Measurements from ENCODE around the gene TMEM150C. TPM values are rescaled to one million over a fixed set of nuclear protein-coding genes. Genes with fewer than 3 reads are reported as not detected.
A peak's percentile ranks its signal among the peaks of the same experiment; 100 is the strongest.

TMEM150C gene
- total RNA-seq, 6 donors from 2014 or later = 2.7 to 6.8 (median 4.9) TPM

DNA sequence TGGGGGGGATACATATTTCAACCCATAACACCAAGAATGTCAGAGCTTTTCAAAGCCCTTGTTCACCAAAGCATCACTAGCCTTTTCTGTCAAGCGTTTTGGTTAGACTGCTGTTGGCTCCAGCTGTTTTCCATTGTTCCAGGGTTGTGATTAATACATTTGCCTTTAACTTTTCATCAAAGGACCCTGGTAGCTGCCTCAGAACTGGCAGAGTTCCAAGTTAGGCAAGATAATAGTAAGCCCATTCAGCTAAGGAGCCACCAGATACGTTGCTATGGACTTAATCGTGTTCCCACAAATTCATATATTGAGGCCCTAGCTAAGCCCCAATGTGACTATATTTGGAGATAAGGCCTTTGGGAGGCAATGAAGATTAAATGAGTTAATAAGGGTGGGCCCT is 94.3 kb downstream of the TMEM150C start:
- Histone ChIP-seq H3K27ac (no peak overlapping the region), H3K36me3 (no peaks in the 10 kb centered on the region), H3K27me3 (no peaks in the 10 kb centered on the region), H3K4me1 (peaks cover 0 to 4% (median 1%) of the 10 kb centered on the region in 4 donors), H3K9me3 (no peaks in the 10 kb centered on the region), H3K4me3 (no peak overlapping the region)
- TF ChIP-seq, protein P1, sequence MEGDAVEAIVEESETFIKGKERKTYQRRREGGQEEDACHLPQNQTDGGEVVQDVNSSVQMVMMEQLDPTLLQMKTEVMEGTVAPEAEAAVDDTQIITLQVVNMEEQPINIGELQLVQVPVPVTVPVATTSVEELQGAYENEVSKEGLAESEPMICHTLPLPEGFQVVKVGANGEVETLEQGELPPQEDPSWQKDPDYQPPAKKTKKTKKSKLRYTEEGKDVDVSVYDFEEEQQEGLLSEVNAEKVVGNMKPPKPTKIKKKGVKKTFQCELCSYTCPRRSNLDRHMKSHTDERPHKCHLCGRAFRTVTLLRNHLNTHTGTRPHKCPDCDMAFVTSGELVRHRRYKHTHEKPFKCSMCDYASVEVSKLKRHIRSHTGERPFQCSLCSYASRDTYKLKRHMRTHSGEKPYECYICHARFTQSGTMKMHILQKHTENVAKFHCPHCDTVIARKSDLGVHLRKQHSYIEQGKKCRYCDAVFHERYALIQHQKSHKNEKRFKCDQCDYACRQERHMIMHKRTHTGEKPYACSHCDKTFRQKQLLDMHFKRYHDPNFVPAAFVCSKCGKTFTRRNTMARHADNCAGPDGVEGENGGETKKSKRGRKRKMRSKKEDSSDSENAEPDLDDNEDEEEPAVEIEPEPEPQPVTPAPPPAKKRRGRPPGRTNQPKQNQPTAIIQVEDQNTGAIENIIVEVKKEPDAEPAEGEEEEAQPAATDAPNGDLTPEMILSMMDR (IDR thresholded peaks at IDR 0.05) = no peak
- TF ChIP-seq POLR2AphosphoS5 (IDR thresholded peaks at IDR 0.05) (no peak), POLR2A (IDR thresholded peaks at IDR 0.05) (no peak), EP300 (IDR thresholded peaks at IDR 0.05) (no peak)
- DNase-seq (no peak), ATAC-seq (ENCODE audit: low FRiP score in 2 of 2) (no peak)
- 45 to 72% methylated on average over 3 of the region's 3 CpGs for WGBS, 2 donors

GRCh38 chr4:82463221-82463620 is 98.6 kb downstream of the TMEM150C start:
- Histone ChIP-seq H3K27ac (no peak overlapping the region), H3K27me3 (no peaks in the 10 kb centered on the region), H3K9me3 (no peaks in the 10 kb centered on the region), H3K4me1 (peaks cover 0 to 7% (median 1%) of the 10 kb centered on the region in 4 donors), H3K36me3 (peaks cover 3 to 27% (median 9%) of the 10 kb centered on the region in 4 donors), H3K4me3 (no peak overlapping the region)
- DNase-seq = no peak
- no peak for ATAC-seq (ENCODE audit: low FRiP score in 2 of 2)
- WGBS, 2 donors = 94 to 100% methylated on average over 1 of the region's 1 CpG
- TF ChIP-seq, protein P1 (IDR thresholded peaks at IDR 0.05) = no peak
- TF ChIP-seq EP300 (IDR thresholded peaks at IDR 0.05) = no peak
- TF ChIP-seq POLR2AphosphoS5 (IDR thresholded peaks at IDR 0.05) = no peak
- TF ChIP-seq POLR2A (IDR thresholded peaks at IDR 0.05) = no peak

DNA sequence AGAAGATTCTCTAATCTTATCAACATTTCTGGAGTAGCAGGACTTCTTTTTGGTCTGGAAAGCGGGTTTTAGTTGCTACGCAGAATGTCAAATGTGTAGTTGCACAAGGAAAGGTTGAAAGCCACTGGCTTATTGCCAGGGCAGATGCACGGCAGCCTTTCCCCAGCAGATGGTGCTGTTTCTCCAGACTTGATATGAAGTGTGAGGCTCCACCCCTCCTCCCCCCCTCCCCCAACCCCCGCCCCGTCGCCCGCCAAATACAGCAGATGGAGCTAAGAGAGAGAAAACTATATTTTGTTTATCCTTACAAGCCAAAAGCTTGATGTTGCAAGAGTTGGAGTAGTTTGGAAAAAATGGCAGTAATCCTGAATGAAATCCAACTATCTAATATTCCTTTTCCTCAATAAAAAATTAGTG is 99.4 kb downstream of the TMEM150C start:
- H3K27me3 ChIP-seq = no peaks in the 10 kb centered on the region
- TF ChIP-seq POLR2AphosphoS5 (IDR thresholded peaks at IDR 0.05) = peak in 1 of 2 donors; percentile 20
- no peak for TF ChIP-seq POLR2A (IDR thresholded peaks at IDR 0.05)
- TF ChIP-seq, protein P1 (IDR thresholded peaks at IDR 0.05) = peak; percentile 53 to 90 (median 77)
- TF ChIP-seq EP300 (IDR thresholded peaks at IDR 0.05) = no peak
- H3K4me1 ChIP-seq = peaks cover 0 to 7% (median 1%) of the 10 kb centered on the region in 4 donors
- peaks cover 10 to 35% (median 11%) of the 10 kb centered on the region in 4 donors for H3K36me3 ChIP-seq
- no peak overlapping the region for H3K4me3 ChIP-seq
- H3K9me3 ChIP-seq = no peaks in the 10 kb centered on the region
- peak; percentile 29 to 86 for DNase-seq
- no peak overlapping the region for H3K27ac ChIP-seq
- peak; percentile 85 to 92 for ATAC-seq (ENCODE audit: low FRiP score in 2 of 2)
- WGBS, 2 donors = 7 to 8% methylated on average over 7 of the region's 7 CpGs

GRCh38 chr4:82461710-82462109 is 100.1 kb downstream of the TMEM150C start:
- H3K4me3 ChIP-seq = no peak overlapping the region
- DNase-seq (no peak), ATAC-seq (ENCODE audit: low FRiP score in 2 of 2) (no peak)
- H3K4me1 ChIP-seq = peaks cover 0 to 7% (median 1%) of the 10 kb centered on the region in 4 donors
- H3K9me3 ChIP-seq = no peaks in the 10 kb centered on the region
- 79 to 88% methylated on average over 2 of the region's 2 CpGs for WGBS, 2 donors
- TF ChIP-seq POLR2AphosphoS5 (IDR thresholded peaks at IDR 0.05) (no peak), EP300 (IDR thresholded peaks at IDR 0.05) (no peak), POLR2A (IDR thresholded peaks at IDR 0.05) (no peak)
- TF ChIP-seq, protein P1 (IDR thresholded peaks at IDR 0.05) = no peak
- peaks cover 13 to 42% (median 15%) of the 10 kb centered on the region in 4 donors for H3K36me3 ChIP-seq
- H3K27me3 ChIP-seq = no peaks in the 10 kb centered on the region
- no peak overlapping the region for H3K27ac ChIP-seq

- Histone ChIP-seq H3K27ac (no peak overlapping the region), H3K4me1 (peaks cover 0 to 7% (median 1%) of the 10 kb centered on the region in 4 donors), H3K36me3 (peaks cover 13 to 61% (median 15%) of the 10 kb centered on the region in 4 donors), H3K4me3 (no peak overlapping the region), H3K9me3 (no peaks in the 10 kb centered on the region), H3K27me3 (no peaks in the 10 kb centered on the region)
- TF ChIP-seq POLR2AphosphoS5 (IDR thresholded peaks at IDR 0.05) (no peak), EP300 (IDR thresholded peaks at IDR 0.05) (no peak), POLR2A (IDR thresholded peaks at IDR 0.05) (no peak)
- TF ChIP-seq, protein P1 (IDR thresholded peaks at IDR 0.05) = no peak
- no peak for DNase-seq
- no peak for ATAC-seq (ENCODE audit: low FRiP score in 2 of 2)
- 95 to 96% methylated on average over 2 of the region's 2 CpGs for WGBS, 2 donors
Observed at GRCh38 chr4:82458729-82459128, 103.1 kb downstream of the TMEM150C start.
